Aorta (tissue), 5 donors: ENCODE data around the gene ASNSD1. TPM values are rescaled to one million over a fixed set of nuclear protein-coding genes. Genes with fewer than 3 reads are reported as not detected.

Experiments
- ATAC-seq: fragments of 200-7000 bp; cut with Tn5 transposase; one replicate; pipeline ENCODE4 v1.9.1; 2022; ENCODE audit warnings: moderate library complexity; ENCODE audit not compliant: low FRiP score
- DNase-seq, 2 donors: peaks; one replicate each; pipeline ENCODE4 v3.0.0-alpha.2; 2020
- H3K27ac ChIP-seq, 2 donors: one replicate each; pipeline ENCODE4 v1.5.1; 2013; ENCODE audit warnings: low read length in 2 of 2, mild to moderate bottlenecking in 2 of 2, moderate library complexity in 2 of 2, control low read depth in 1 of 2, inconsistent platforms in 1 of 2, low read depth in 1 of 2
- H3K27me3 ChIP-seq, 2 donors: one replicate each; pipeline ENCODE4 v1.6.1; 2013; ENCODE audit warnings: control low read depth in 1 of 2, low read length in 1 of 2, mild to moderate bottlenecking in 1 of 2, moderate library complexity in 1 of 2; ENCODE audit not compliant: insufficient read depth in 2 of 2, control insufficient read depth in 1 of 2
- H3K36me3 ChIP-seq, 2 donors: one replicate each; pipeline ENCODE4 v1.6.1; 2013; ENCODE audit warnings: control low read depth in 1 of 2, low read length in 1 of 2, mild to moderate bottlenecking in 1 of 2; ENCODE audit not compliant: insufficient read depth in 2 of 2, control insufficient read depth in 1 of 2
- H3K4me1 ChIP-seq, 2 donors: one replicate each; pipeline ENCODE4 v1.6.1; 2013; ENCODE audit warnings: low read length in 2 of 2, control low read depth in 1 of 2, mild to moderate bottlenecking in 1 of 2, moderate library complexity in 1 of 2; ENCODE audit not compliant: insufficient read depth in 2 of 2, control insufficient read depth in 1 of 2
- H3K4me3 ChIP-seq, 2 donors: one replicate each; pipeline ENCODE4 v1.5.1; 2013; ENCODE audit warnings: low read length in 2 of 2, control low read depth in 1 of 2, mild to moderate bottlenecking in 1 of 2
- H3K9me3 ChIP-seq: one replicate; pipeline ENCODE4 v1.6.1; 2013; ENCODE audit warnings: mild to moderate bottlenecking, low read length; ENCODE audit not compliant: control insufficient read depth
- WGBS, 2 donors: extraction: QIAGEN DNeasy Blood & Tissue Kit; methylation state at CpG; one replicate each; pipeline ENCODE4 v1.1.7; 2013; 5-methylcytosine and 5-hydroxymethylcytosine counted together
- intact Hi-C, 2 donors: fragments of 100-400 bp; cut with DNase I; formaldehyde crosslinking; loops; one replicate each; pipeline versions ENCODE4 v1.14.2 to v1.15.0; 2022
- polyA plus RNA-seq, 2 donors: library from polyadenylated mRNA; stranded (reverse); fragments of 200-250 nt; gene quantifications; one replicate each; pipeline ENCODE4 v1.2.3, GENCODE V29; 2013
- total RNA-seq, 2 donors: library from RNA; stranded (reverse); fragmentation: NEBNext Ultra II Directional; extraction: Animal tissue kit (Norgen Biotek cat#: 25700); gene quantifications; one replicate each; pipeline ENCODE4 v1.2.1, GENCODE V29; 2021
- donor health status: healthy with polysubstance abuse.
- donor health status: Bipolar disorder and iron deficiency.
- donor health status: DM: no; HTN: no; CAD: no.
- donor health status: DM: no; HTN: no; CAD: no.
- donor health status: DM: yes; HTN: yes; CAD: no.

The ASNSD1 gene
- total and polyA plus RNA-seq, 4 donors = 26.7 to 37.7 (median 32.2) TPM

- intact Hi-C loops = no loop called here
These were observed 35.6 kb upstream of the ASNSD1 start for GRCh38 chr2:189625636-189626035.

GRCh38 chr2:189627789-189628188 lies 33.5 kb upstream of the ASNSD1 start:
- no peak overlapping the region for H3K27ac ChIP-seq
- no peak for DNase-seq
- intact Hi-C loops = no loop called here
- no peaks in the 10 kb centered on the region for H3K4me1 ChIP-seq
- no peaks in the 10 kb centered on the region for H3K9me3 ChIP-seq
- no peak overlapping the region for H3K4me3 ChIP-seq
- H3K36me3 ChIP-seq = no peaks in the 10 kb centered on the region
- no peak for ATAC-seq
- 61 to 75% methylated on average over 1 of the region's 1 CpG for WGBS, 2 donors
- no peaks in the 10 kb centered on the region for H3K27me3 ChIP-seq

More at GRCh38 chr2:189625636-189626035, 35.6 kb upstream of the ASNSD1 start:
- Histone ChIP-seq H3K27ac (no peak overlapping the region), H3K36me3 (no peaks in the 10 kb centered on the region), H3K4me1 (no peaks in the 10 kb centered on the region), H3K27me3 (no peaks in the 10 kb centered on the region), H3K4me3 (no peak overlapping the region), H3K9me3 (no peaks in the 10 kb centered on the region)
- no peak for ATAC-seq
- DNase-seq = no peak
- 44 to 53% methylated on average over 2 of the region's 2 CpGs for WGBS, 2 donors

GRCh38 chr2:189628817-189629530 lies 32.3 kb upstream of the ASNSD1 start:
- 93 to 96% methylated on average over 9 of the region's 9 CpGs for WGBS, 2 donors
- no peak for DNase-seq

GRCh38 chr2:189629531-189630453 lies 31.5 kb upstream of the ASNSD1 start:
- Histone ChIP-seq H3K27ac (no peak overlapping the region), H3K36me3 (no peaks in the 10 kb centered on the region), H3K4me1 (no peaks in the 10 kb centered on the region), H3K27me3 (no peaks in the 10 kb centered on the region), H3K9me3 (no peaks in the 10 kb centered on the region), H3K4me3 (no peak overlapping the region)
- intact Hi-C loops = no loop called here
- no peak for DNase-seq
- 25 to 26% methylated on average over 10 of the region's 10 CpGs for WGBS, 2 donors
- no peak for ATAC-seq

More at GRCh38 chr2:189628817-189629530, 32.3 kb upstream of the ASNSD1 start:
- H3K4me3 ChIP-seq = no peak overlapping the region
- no peaks in the 10 kb centered on the region for H3K4me1 ChIP-seq
- ATAC-seq = no peak
- H3K27ac ChIP-seq = no peak overlapping the region
- intact Hi-C loops = no loop called here
- H3K9me3 ChIP-seq = no peaks in the 10 kb centered on the region
- no peaks in the 10 kb centered on the region for H3K36me3 ChIP-seq
- no peaks in the 10 kb centered on the region for H3K27me3 ChIP-seq

- intact Hi-C loops = no loop called here
- ATAC-seq = no peak
These were observed 29.4 kb upstream of the ASNSD1 start for GRCh38 chr2:189631849-189632248.

DNA sequence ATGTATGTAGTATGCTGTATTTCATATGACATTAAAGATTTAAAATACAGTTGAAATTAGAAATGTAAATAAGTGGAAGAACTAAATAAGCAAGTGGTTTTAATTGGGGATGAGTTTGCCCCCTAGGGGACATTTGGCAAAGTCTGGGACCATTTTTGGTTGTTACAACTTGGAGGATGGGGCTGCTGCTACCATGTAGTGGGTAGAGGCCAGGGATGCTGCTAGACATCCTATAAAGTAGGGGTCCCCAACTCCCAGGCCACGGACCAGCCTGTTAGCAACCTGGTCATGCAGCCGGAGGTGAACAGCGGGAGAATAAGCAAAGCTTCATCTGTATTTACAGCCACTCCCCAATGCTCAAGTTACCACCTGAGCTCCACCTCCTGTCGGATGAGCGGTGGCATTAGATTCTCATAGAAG lies 27.9 kb upstream of the ASNSD1 start:
- H3K9me3 ChIP-seq = no peaks in the 10 kb centered on the region
- DNase-seq (no peak), ATAC-seq (peak; percentile 19)
- intact Hi-C loops = no loop called here
- H3K27ac ChIP-seq = no peak overlapping the region
- H3K4me3 ChIP-seq = no peak overlapping the region
- 96 to 97% methylated on average over 5 of the region's 5 CpGs for WGBS, 2 donors
- H3K27me3 ChIP-seq = no peaks in the 10 kb centered on the region
- no peaks in the 10 kb centered on the region for H3K36me3 ChIP-seq
- H3K4me1 ChIP-seq = no peaks in the 10 kb centered on the region

More at GRCh38 chr2:189631849-189632248, 29.4 kb upstream of the ASNSD1 start:
- Histone ChIP-seq H3K4me3 (no peak overlapping the region), H3K27me3 (no peaks in the 10 kb centered on the region), H3K9me3 (no peaks in the 10 kb centered on the region), H3K36me3 (no peaks in the 10 kb centered on the region), H3K4me1 (no peaks in the 10 kb centered on the region), H3K27ac (no peak overlapping the region)
- WGBS, 2 donors = 79 to 87% methylated on average over 4 of the region's 4 CpGs
- DNase-seq = no peak

GRCh38 chr2:189635353-189635752 lies 25.9 kb upstream of the ASNSD1 start:
- no peak for DNase-seq
- H3K27me3 ChIP-seq = no peaks in the 10 kb centered on the region
- no peaks in the 10 kb centered on the region for H3K4me1 ChIP-seq
- no peak for ATAC-seq
- intact Hi-C loops = no loop called here
- H3K36me3 ChIP-seq = no peaks in the 10 kb centered on the region
- no peak overlapping the region for H3K27ac ChIP-seq
- WGBS, 2 donors = 89% methylated on average over 2 of the region's 2 CpGs
- H3K4me3 ChIP-seq = no peak overlapping the region
- H3K9me3 ChIP-seq = no peaks in the 10 kb centered on the region

DNA sequence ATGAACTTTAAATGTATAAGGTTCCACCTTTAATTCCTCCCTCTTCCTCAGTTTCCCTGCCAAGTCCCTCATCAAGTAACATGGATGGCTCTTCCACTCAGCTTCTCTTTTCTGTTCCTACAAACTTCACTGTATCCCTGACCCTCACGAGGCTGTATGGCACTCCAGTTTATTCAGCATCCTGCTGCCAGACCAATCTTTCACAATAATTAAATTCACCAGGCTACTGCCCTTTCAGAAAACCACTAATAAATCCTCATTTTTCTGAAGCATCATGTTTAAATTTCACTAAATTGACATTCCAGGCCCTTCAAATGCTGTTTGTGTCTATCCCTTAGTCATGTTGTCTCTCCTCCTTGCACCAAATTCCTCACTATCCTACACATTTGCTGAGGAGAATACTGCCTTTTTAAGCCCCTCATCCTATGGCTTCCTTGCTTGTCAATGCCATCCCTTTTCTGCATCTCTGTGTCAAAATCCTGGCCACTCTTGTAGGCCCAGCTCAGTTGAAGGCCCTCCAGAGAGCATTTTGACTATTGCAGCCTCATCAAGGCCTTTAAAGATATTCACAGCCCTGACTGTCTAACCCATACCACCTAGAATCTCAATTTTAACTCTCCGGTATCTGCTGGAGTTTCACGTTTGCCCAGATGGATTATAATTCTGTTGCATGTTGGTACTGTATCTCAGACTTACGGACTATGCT lies 22.8 kb upstream of the ASNSD1 start:
- Histone ChIP-seq H3K27ac (no peak overlapping the region), H3K27me3 (no peaks in the 10 kb centered on the region), H3K4me1 (no peaks in the 10 kb centered on the region), H3K4me3 (no peak overlapping the region), H3K9me3 (no peaks in the 10 kb centered on the region), H3K36me3 (no peaks in the 10 kb centered on the region)
- no peak for DNase-seq
- intact Hi-C loops = no loop called here
- WGBS, 2 donors = 86 to 90% methylated on average over 4 of the region's 4 CpGs
- no peak for ATAC-seq
